A673 (cell line): ENCODE measurements around the gene ST13.

Experiments used
- EZH2 ChIP-seq: fragments of 200-600 bp; sonication (generic); IDR thresholded peaks from 2 replicates; pipeline ENCODE4 v1.6.1; 2017; ENCODE audit warnings: borderline replicate concordance, low read depth, mild to moderate bottlenecking, mixed read lengths, antibody characterized with exemption, low read length; ENCODE audit not compliant: poor library complexity, severe bottlenecking
- TF ChIP-seq, protein P1 (sequence below): fragments of 300-800, 200-600 bp; sonication (generic); conservative IDR thresholded peaks from 2 replicates; pipeline ENCODE4 v1.5.1; 2017; ENCODE audit warnings: low read depth, mild to moderate bottlenecking, antibody characterized with exemption, low read length, moderate library complexity, mixed read lengths

DNA sequence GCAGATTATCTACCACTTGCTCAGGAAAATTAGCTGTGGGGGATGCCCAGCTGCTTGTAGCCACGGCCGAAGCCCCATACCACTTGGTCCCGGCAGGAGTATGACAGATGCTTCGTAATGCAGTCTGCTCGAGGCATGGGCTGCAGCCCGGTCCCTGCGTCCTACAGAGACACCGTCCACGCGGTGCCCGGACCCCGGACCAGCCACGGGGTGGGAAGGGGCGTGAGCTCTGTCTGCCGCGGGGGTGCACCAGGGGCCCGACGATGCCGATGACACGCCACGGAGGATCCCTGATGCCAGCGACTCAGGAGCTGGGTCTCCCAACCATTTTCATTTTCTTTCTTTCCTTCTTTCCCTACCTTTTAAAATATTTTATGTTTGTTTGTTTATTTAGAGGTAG, 67.3 kb downstream of the ST13 start:
- TF ChIP-seq, protein P1, sequence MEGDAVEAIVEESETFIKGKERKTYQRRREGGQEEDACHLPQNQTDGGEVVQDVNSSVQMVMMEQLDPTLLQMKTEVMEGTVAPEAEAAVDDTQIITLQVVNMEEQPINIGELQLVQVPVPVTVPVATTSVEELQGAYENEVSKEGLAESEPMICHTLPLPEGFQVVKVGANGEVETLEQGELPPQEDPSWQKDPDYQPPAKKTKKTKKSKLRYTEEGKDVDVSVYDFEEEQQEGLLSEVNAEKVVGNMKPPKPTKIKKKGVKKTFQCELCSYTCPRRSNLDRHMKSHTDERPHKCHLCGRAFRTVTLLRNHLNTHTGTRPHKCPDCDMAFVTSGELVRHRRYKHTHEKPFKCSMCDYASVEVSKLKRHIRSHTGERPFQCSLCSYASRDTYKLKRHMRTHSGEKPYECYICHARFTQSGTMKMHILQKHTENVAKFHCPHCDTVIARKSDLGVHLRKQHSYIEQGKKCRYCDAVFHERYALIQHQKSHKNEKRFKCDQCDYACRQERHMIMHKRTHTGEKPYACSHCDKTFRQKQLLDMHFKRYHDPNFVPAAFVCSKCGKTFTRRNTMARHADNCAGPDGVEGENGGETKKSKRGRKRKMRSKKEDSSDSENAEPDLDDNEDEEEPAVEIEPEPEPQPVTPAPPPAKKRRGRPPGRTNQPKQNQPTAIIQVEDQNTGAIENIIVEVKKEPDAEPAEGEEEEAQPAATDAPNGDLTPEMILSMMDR = no peak
- TF ChIP-seq EZH2 = no peak
